DND-41 (cell line): ENCODE data around the gene ZFHX3.
"Not testable (repeated sequence)": the region's sequence is repeated elsewhere in the genome, so short reads cannot be mapped to it uniquely, and the experiment has no call there.

ENCODE experiments used
- ATAC-seq: fragments of 200-7000 bp; cut with Tn5 transposase; 3 replicates; pipeline ENCODE4 v1.9.1; 2021; ENCODE audit warnings: low read depth; ENCODE audit not compliant: insufficient read depth
- DNase-seq: peaks from one replicate; pipeline ENCODE4 v3.0.0-alpha.2; 2020
- H2AFZ ChIP-seq: 2 replicates; pipeline ENCODE4 v1.6.0; 2012; ENCODE audit warnings: low read depth, low read length
- H3K27ac ChIP-seq: 2 replicates; pipeline ENCODE4 v1.5.1; 2012; ENCODE audit warnings: low read length, inconsistent platforms
- H3K27me3 ChIP-seq: fragments of 200-600 bp; sonication (generic); 2 replicates; pipeline ENCODE4 v1.6.0; 2012; ENCODE audit warnings: low read length, mild to moderate bottlenecking, inconsistent platforms; ENCODE audit not compliant: insufficient read depth, poor library complexity
- H3K36me3 ChIP-seq: 2 replicates; pipeline ENCODE4 v1.5.1; 2012; ENCODE audit warnings: low read length, inconsistent platforms; ENCODE audit not compliant: insufficient read depth
- H3K4me1 ChIP-seq: 2 replicates; pipeline ENCODE4 v1.5.1; 2012; ENCODE audit warnings: mild to moderate bottlenecking, low read length; ENCODE audit not compliant: insufficient read depth
- H3K4me2 ChIP-seq: 2 replicates; pipeline ENCODE4 v1.6.0; 2012; ENCODE audit warnings: mild to moderate bottlenecking, moderate library complexity, low read length, inconsistent platforms; ENCODE audit not compliant: insufficient read depth
- H3K4me3 ChIP-seq, 2 experiments: fragments of 200-600 bp in 1 of 2; shearing (Covaris generic) in 1 of 2; 2 replicates each; pipeline ENCODE4 v1.5.1; 2012 to 2016; ENCODE audit warnings: inconsistent platforms in 2 of 2, low read length in 2 of 2, mild to moderate bottlenecking in 2 of 2, low read depth in 1 of 2, moderate library complexity in 1 of 2
- H3K79me2 ChIP-seq: 2 replicates; pipeline ENCODE4 v1.6.0; 2012; ENCODE audit warnings: low read length, inconsistent platforms; ENCODE audit not compliant: insufficient read depth
- H3K9ac ChIP-seq: 2 replicates; pipeline ENCODE4 v1.6.0; 2012; ENCODE audit warnings: low read depth, mild to moderate bottlenecking, inconsistent platforms, low read length, moderate library complexity
- H3K9me3 ChIP-seq: 2 replicates; pipeline ENCODE4 v1.5.1; 2012; ENCODE audit warnings: low read length, moderate library complexity, mild to moderate bottlenecking, inconsistent platforms; ENCODE audit not compliant: insufficient read depth, severe bottlenecking
- H4K20me1 ChIP-seq: 2 replicates; pipeline ENCODE4 v1.6.0; 2012; ENCODE audit warnings: low read length; ENCODE audit not compliant: insufficient read depth
- EZH2 ChIP-seq: IDR thresholded peaks from 3 replicates; pipeline ENCODE4 v1.6.1; 2012; ENCODE audit warnings: borderline replicate concordance, low read depth, mild to moderate bottlenecking, moderate library complexity, low read length, inconsistent platforms; ENCODE audit not compliant: severe bottlenecking
- TF ChIP-seq, protein P1 (sequence below): IDR thresholded peaks from 2 replicates; pipeline ENCODE4 v1.5.1; 2012; ENCODE audit warnings: borderline replicate concordance, low read length, moderate library complexity, mild to moderate bottlenecking; ENCODE audit not compliant: poor library complexity, severe bottlenecking; ENCODE audit errors: extremely low read depth

The ZFHX3 gene

DNA sequence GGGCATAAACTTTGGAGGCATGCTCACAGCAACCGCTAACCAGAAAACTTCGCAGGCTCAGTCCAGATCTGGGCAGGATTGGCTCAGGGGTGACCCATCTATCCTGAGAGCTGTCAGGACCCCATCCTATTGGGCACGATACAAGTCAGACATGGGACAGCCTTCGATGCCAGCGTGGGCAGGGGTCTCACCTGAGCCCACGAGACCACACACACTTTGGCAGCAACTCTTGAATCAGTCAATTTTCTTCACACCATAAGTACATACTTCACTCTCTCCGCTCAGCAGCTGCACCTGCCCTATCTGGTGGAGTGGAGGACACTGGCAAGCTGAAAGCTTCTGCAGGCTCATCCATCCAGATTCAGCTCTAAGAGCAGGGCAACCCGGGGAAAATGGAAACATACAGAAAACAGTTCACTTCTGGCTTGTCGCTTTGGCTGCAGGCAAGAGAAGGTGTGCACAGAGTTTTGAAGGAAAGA is 48.3 kb downstream of the ZFHX3 start:
- TF ChIP-seq, protein P1, sequence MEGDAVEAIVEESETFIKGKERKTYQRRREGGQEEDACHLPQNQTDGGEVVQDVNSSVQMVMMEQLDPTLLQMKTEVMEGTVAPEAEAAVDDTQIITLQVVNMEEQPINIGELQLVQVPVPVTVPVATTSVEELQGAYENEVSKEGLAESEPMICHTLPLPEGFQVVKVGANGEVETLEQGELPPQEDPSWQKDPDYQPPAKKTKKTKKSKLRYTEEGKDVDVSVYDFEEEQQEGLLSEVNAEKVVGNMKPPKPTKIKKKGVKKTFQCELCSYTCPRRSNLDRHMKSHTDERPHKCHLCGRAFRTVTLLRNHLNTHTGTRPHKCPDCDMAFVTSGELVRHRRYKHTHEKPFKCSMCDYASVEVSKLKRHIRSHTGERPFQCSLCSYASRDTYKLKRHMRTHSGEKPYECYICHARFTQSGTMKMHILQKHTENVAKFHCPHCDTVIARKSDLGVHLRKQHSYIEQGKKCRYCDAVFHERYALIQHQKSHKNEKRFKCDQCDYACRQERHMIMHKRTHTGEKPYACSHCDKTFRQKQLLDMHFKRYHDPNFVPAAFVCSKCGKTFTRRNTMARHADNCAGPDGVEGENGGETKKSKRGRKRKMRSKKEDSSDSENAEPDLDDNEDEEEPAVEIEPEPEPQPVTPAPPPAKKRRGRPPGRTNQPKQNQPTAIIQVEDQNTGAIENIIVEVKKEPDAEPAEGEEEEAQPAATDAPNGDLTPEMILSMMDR: no peak
- TF ChIP-seq EZH2: no peak
- peaks cover 6% of the 10 kb centered on the region; the same call in 1 of the 2 replicates for H4K20me1 ChIP-seq
- H3K4me3 ChIP-seq: no peak overlapping the region
- H3K27me3 ChIP-seq: no peaks in the 10 kb centered on the region
- peaks cover 7% of the 10 kb centered on the region for H3K9me3 ChIP-seq
- H3K79me2 ChIP-seq: no peaks in the 10 kb centered on the region
- no peaks in the 10 kb centered on the region for H3K36me3 ChIP-seq
- DNase-seq: no peak
- no peak for ATAC-seq
- no peak overlapping the region for H3K27ac ChIP-seq
- no peak overlapping the region for H2AFZ ChIP-seq
- H3K4me1 ChIP-seq: no peaks in the 10 kb centered on the region
- no peak overlapping the region for H3K9ac ChIP-seq
- H3K4me2 ChIP-seq: no peak overlapping the region

DNA sequence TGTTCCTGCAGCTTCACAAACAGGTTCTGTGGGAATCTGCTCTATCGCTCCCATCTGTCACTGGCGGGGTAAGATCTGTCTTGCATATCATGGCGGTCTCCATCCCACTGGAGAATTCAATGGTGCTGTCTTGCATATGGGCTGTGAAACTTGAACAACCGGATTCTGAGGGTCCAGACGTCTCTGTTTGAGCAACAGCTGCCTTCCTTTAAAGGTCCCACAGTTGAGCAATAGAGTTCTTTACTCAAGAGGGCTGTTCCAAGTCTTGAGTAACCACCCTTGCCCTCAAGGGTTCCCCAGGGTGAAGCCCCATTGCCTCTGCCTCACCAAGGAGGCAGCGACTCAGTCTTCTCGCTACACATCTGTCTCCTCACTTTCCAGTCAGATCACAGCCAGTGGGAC is 50.8 kb downstream of the ZFHX3 start:
- H4K20me1 ChIP-seq: peaks cover 11% of the 10 kb centered on the region
- no peaks in the 10 kb centered on the region for H3K79me2 ChIP-seq
- DNase-seq: no peak
- no peak for TF ChIP-seq EZH2
- TF ChIP-seq, protein P1: no peak
- no peak overlapping the region for H3K4me3 ChIP-seq
- H3K27me3 ChIP-seq: no peaks in the 10 kb centered on the region
- no peak for ATAC-seq
- no peaks in the 10 kb centered on the region for H3K36me3 ChIP-seq
- no peak overlapping the region for H3K27ac ChIP-seq
- H3K4me2 ChIP-seq: no peak overlapping the region
- no peaks in the 10 kb centered on the region for H3K4me1 ChIP-seq
- H3K9me3 ChIP-seq: peaks cover 7% of the 10 kb centered on the region
- H2AFZ ChIP-seq: no peak overlapping the region
- no peak overlapping the region for H3K9ac ChIP-seq

DNA sequence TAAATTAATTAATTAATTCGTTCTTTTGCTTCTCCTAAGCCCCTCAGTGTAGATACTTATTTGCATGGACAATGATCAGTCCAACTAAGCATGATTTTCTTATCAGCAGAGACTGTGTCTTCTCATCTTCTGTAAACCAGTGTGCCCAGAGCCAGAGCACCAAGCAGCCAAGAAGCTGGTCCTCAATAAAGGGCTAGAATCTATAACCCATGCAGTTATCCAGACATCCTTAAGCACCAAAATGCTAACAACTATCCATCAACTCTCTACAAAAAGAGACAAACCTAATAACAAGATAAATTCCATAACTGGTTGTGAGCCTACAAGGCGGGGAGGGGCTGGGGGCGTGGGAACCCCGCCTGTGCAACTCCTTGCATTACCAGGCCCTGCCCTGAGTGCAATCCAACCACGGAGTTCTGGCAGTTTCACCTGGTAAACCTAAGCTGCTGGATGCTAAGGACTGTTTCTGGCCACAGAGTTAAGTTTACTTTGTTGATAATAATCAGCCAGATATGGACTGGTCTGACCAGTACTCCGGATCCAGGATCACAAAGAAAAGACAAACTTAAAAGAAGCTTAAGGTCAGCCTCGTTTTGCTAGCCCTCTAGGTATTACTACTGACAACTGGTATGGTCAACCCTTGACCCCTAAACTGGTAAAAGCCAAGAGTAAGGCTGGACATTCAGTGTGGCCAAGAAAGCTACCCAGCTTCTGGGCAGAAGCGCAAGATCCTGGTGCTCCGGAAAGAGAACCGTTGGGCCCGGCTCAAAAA is 51.5 kb downstream of the ZFHX3 start:
- no peak for TF ChIP-seq EZH2
- TF ChIP-seq, protein P1: no peak
- Histone ChIP-seq H3K4me1 (no peaks in the 10 kb centered on the region), H3K4me3 (no peak overlapping the region), H3K27ac (no peak overlapping the region), H3K36me3 (no peaks in the 10 kb centered on the region), H4K20me1 (peaks cover 12% of the 10 kb centered on the region), H3K79me2 (no peaks in the 10 kb centered on the region), H2AFZ (no peak overlapping the region), H3K4me2 (no peak overlapping the region), H3K27me3 (no peaks in the 10 kb centered on the region), H3K9ac (no peak overlapping the region), H3K9me3 (peaks cover 5% of the 10 kb centered on the region)
- ATAC-seq (no peak), DNase-seq (no peak)

DNA sequence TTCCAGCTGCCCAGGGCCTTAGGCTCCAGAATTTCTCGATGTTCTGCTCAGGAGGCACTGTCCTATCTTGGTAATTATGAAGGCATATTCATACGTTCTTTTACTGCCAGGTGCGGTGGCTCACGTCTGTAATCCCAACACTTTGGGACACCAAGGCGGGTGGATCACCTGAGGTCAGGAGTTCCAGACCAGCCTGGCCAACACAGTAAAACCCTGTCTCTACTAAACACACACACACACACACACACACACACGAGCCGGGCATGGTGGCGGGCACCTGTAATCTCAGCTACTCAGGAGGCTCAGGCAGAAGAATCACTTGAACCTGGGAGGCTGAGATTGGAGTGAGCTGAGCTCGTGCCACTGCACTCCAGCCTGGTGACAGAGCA is 52.1 kb downstream of the ZFHX3 start:
- H3K4me2 ChIP-seq, ATAC-seq, H2AFZ ChIP-seq, H3K9ac ChIP-seq, H3K4me1 ChIP-seq, H3K79me2 ChIP-seq, H3K27ac ChIP-seq, H3K27me3 ChIP-seq, DNase-seq, H3K36me3 ChIP-seq, H3K9me3 ChIP-seq, H3K4me3 ChIP-seq: not testable (repeated sequence)
- H4K20me1 ChIP-seq: peaks cover 12% of the 10 kb centered on the region
